Fibroblast of pulmonary artery (primary cell): ENCODE data around the gene FOXJ3.

Source experiments
- DNase-seq: peaks from one replicate; pipeline ENCODE4 v3.0.0-alpha.2; 2010; ENCODE audit warnings: low read depth
- H3K4me3 ChIP-seq: replicated peaks from 2 replicates; pipeline ENCODE4 v1.5.1; 2011; ENCODE audit warnings: low read depth, mild to moderate bottlenecking, control low read depth, low read length, moderate library complexity
- TF ChIP-seq, protein P1 (sequence below): IDR thresholded peaks from 2 replicates; pipeline ENCODE4 v1.5.1; 2011; ENCODE audit warnings: mild to moderate bottlenecking, control low read depth, low read length, inconsistent platforms; ENCODE audit errors: missing control alignments

FOXJ3 gene

DNA sequence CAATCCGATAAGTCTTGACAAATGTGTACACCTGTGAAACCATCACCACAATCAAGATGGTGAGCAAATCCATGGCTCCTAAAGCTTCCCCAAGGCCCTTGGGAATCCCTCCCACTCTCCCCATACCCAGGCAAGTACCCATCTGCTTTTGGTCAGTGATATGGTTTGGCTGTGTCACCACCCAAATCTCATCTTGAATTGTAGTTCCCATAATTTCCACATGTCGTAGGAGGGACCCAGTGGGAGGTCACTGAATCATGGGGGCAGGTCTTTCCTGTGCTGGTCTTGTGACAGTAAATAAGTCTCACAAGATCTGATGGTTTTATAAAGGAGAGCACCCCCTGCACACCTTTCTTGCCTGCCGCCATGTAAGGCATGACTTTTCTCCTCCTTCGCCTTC, 196.4 kb downstream of the FOXJ3 start:
- TF ChIP-seq, protein P1, sequence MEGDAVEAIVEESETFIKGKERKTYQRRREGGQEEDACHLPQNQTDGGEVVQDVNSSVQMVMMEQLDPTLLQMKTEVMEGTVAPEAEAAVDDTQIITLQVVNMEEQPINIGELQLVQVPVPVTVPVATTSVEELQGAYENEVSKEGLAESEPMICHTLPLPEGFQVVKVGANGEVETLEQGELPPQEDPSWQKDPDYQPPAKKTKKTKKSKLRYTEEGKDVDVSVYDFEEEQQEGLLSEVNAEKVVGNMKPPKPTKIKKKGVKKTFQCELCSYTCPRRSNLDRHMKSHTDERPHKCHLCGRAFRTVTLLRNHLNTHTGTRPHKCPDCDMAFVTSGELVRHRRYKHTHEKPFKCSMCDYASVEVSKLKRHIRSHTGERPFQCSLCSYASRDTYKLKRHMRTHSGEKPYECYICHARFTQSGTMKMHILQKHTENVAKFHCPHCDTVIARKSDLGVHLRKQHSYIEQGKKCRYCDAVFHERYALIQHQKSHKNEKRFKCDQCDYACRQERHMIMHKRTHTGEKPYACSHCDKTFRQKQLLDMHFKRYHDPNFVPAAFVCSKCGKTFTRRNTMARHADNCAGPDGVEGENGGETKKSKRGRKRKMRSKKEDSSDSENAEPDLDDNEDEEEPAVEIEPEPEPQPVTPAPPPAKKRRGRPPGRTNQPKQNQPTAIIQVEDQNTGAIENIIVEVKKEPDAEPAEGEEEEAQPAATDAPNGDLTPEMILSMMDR: no peak
- no peak for DNase-seq
- no peak overlapping the region for H3K4me3 ChIP-seq

DNA sequence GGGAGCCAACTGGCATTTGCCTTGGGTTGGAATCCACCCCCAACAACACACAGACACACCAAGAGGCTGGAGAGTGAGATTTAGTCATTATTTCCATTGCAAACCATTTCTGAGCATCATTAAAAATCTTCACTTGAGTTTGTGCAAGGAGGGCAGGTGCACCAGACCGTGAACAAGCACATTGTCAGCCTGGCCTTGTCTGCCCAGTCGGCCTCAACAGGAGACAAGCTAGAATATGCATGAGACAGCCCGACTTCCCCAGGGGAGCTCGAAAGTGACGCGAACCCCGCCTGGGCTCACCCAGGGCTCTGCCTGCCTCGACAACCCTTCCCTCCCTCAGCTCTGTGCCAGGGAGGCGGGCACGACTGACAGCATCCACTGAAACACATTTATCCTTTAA, 197.3 kb downstream of the FOXJ3 start:
- no peak overlapping the region for H3K4me3 ChIP-seq
- no peak for DNase-seq
- TF ChIP-seq, protein P1: no peak

DNA sequence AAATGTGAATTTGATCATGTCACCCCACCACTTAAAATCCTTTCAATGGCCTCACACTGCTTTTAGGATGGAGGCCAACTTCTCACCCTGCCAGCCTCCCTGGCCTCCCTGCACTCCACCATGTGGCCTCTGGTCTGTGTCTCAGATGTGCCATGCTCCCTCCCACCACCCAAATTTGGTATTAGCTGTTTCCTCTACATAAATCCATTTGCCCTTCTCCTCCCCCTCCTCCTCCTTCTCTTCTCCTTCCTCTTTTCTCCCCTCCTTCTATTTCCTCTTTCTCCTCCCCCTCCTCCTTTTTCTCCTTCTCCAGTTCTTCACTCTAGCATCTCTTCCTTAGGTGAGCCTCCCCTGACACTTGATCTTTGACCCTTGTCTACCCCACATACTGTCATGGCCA, 198.6 kb downstream of the FOXJ3 start:
- DNase-seq: no peak
- TF ChIP-seq, protein P1: no peak
- H3K4me3 ChIP-seq: no peak overlapping the region

DNA sequence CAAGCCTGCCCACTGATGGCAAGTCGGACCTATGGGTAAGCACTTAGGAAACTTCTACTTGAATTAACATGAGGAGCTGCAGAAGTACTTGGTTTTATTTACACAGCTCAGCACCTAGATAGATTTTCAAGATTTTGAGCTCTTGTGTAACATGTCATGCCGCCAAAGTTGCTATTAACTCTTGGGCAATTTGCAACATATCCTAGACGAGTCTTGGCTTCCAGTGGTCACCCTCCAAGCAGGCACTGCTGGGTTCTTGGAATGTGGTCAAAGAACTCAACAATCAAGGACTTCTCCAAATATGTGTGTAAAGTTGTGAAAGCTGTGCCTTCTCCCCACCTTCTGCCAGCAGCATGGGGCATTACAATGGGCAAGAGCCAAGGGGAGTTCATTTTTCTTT, 199.6 kb downstream of the FOXJ3 start:
- no peak for DNase-seq
- H3K4me3 ChIP-seq: no peak overlapping the region

DNA sequence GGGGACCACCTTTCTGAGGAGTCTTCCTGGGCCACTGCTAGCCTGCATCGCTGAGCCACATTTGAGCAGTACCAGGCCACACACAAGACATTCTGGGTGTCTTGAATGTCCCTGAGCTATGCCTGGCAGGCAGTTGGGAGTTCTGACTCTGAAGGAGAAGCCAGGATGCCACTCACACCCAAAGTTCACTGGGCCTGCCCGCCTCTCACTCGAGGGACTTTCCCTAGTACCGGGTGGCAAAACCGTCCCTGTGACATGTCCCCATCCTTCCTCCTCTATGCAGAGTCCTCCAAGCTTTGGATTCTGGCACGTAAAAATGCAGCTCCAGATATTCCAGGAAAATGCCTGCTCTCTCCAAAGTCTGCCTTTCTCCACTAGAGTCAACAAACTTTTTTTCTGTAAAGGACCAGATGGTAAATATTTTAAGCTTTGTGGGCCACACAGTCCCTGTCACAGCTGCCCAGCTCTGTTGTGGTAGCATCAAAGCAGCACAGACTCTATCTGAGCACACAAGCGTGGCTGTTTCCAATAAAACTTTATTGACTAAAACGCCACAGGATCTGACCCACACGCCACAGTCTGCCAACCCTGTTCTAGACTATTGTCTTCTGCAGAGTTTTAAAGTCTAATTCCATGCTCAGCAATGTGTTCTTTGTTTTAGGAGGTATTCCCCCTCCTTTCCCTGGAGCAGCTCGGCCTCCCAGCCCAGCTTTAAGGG, 201.1 kb downstream of the FOXJ3 start:
- TF ChIP-seq, protein P1: no peak
- DNase-seq: no peak
- H3K4me3 ChIP-seq: no peak overlapping the region

More for the DNA sequence above, 199.6 kb downstream of the FOXJ3 start:
- TF ChIP-seq, protein P1: no peak

DNA sequence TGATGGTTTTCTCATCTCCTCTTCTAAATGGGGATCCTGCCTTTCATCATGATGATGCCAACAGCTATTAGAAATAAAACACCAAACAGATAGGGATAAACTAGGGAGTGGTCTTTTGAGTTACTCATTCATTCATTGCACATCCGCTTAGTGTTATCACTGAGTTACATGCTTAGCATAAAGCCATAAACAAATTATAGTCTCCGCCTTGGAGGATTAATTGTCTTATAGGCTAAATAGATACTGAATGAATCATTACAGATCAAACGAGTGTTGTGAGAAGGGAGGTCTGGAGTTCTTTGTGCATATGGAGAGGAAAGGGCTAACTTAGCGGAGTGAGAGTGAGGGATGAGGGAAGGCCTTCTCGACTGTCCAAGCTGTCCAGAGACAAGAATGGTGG, 201.6 kb downstream of the FOXJ3 start:
- DNase-seq: no peak
- H3K4me3 ChIP-seq: no peak overlapping the region
- TF ChIP-seq, protein P1: no peak

DNA sequence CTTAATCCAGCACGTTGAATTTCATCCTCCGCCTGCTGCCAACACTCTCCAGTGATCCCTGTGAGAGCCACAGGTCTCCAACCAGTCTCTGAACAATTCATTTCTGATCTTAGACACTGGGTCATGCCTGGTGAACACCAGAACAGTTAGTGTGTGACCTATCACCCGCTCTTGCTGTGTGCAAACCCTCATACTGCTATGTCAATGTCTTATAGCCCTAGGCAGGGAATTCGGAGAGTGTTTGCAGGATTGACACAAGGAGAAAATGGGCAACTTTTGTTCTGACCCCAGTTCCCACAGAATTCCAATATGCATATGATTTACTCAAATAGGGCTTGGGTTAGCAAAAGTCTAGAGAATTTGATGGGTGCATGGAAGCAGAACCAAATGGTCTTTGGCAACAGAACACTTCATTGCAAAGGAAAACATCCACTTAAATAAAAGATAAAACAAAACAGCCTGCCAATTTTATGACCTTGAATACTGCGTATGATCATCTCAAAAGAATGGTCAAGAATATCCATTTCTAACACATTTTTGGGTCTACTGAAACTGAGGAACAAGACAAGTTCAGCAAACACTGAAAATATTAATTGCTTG, 204.9 kb downstream of the FOXJ3 start:
- TF ChIP-seq, protein P1: no peak
- DNase-seq: no peak
- H3K4me3 ChIP-seq: no peak overlapping the region
